Panc1 (cell line): ENCODE results near the gene TRNP1. TPM values are rescaled to one million over a fixed set of nuclear protein-coding genes. Genes with fewer than 3 reads are reported as not detected.

Experiments
- ATAC-seq: fragments of 200-7000 bp; cut with Tn5 transposase; 2 replicates; pipeline ENCODE4 v1.9.1; 2020; ENCODE audit warnings: mild to moderate bottlenecking, moderate library complexity
- BruUV-seq: library from RNA; stranded (reverse); fragments of 400-500 nt; replicated peaks from 2 replicates; lab custom pipeline; 2021; lab: Mats Ljungman, UMichigan
- CTCF ChIA-PET: fragments of 300-600 bp; sonication (Branson Sonifier 250); formaldehyde crosslinking; loops from one replicate; lab custom pipeline; 2022; ENCODE audit warnings: antibody characterized with exemption; lab: Charles Lee
- POLR2A ChIA-PET: fragments of 300-600 bp; sonication (Branson Sonifier 250); formaldehyde crosslinking; loops from one replicate; lab custom pipeline; 2022; ENCODE audit warnings: antibody characterized with exemption; lab: Charles Lee
- DNase-seq: peaks from one replicate; pipeline ENCODE4 v3.0.0-alpha.2; 2010; ENCODE audit warnings: low read depth, low spot score
- H3K27ac ChIP-seq: 2 replicates; pipeline ENCODE4 v1.5.1; 2011; ENCODE audit warnings: mild to moderate bottlenecking, low read length, inconsistent platforms
- H3K27me3 ChIP-seq: fragments of 200-500 bp; sonication (Bioruptor generic); 2 replicates; pipeline ENCODE4 v1.6.0; 2014; ENCODE audit warnings: low read length, inconsistent platforms; ENCODE audit not compliant: control insufficient read depth, insufficient read depth
- H3K36me3 ChIP-seq: fragments of 200-500 bp; sonication (Bioruptor generic); 2 replicates; pipeline ENCODE4 v1.5.1; 2014; ENCODE audit warnings: inconsistent platforms, mild to moderate bottlenecking, low read length, moderate library complexity; ENCODE audit not compliant: control insufficient read depth, insufficient read depth
- H3K4me1 ChIP-seq: 2 replicates; pipeline ENCODE4 v1.5.1; 2011; ENCODE audit warnings: inconsistent platforms, mild to moderate bottlenecking, low read length, moderate library complexity; ENCODE audit not compliant: control insufficient read depth, insufficient read depth
- H3K4me3 ChIP-seq, 2 experiments: 2 replicates each; pipeline ENCODE4 v1.5.1; 2011 to 2012; ENCODE audit warnings: low read depth in 2 of 2, low read length in 2 of 2, mild to moderate bottlenecking in 2 of 2, inconsistent platforms in 1 of 2, moderate library complexity in 1 of 2
- H3K9me3 ChIP-seq: fragments of 200-500 bp; sonication (Bioruptor generic); 2 replicates; pipeline ENCODE4 v1.5.1; 2014; ENCODE audit warnings: low read depth, mild to moderate bottlenecking, inconsistent platforms, low read length, moderate library complexity; ENCODE audit not compliant: control insufficient read depth, insufficient read depth
- POLR2AphosphoS5 ChIP-seq: IDR thresholded peaks from 2 replicates; pipeline ENCODE4 v1.6.1; 2012; ENCODE audit warnings: mild to moderate bottlenecking, low read depth, low read length, moderate library complexity
- SIN3A ChIP-seq: IDR thresholded peaks from 2 replicates; pipeline ENCODE4 v1.6.1; 2012; ENCODE audit warnings: low read depth, mild to moderate bottlenecking, low read length, moderate library complexity, borderline replicate concordance; ENCODE audit not compliant: insufficient read depth
- TCF7L2 ChIP-seq: IDR thresholded peaks from 2 replicates; pipeline ENCODE4 v1.6.1; 2011; ENCODE audit warnings: mild to moderate bottlenecking, low read depth, low read length, inconsistent platforms
- in situ Hi-C: cut with HindIII; loops from 2 replicates; pipeline ENCODE4 v1.10.0; 2016; ENCODE audit warnings: low sequenced_read_pairs, low pct_unique_long_range_greater_than_20kb
- intact Hi-C: fragments of 100-400 bp; cut with micrococcal nuclease; formaldehyde crosslinking; loops from one replicate; pipeline ENCODE4 v1.10.0; 2022; ENCODE audit not compliant: unreplicated experiment
- total RNA-seq: library from RNA; stranded (reverse); gene quantifications from one replicate; pipeline ENCODE4 v1.2.1, GENCODE V29; 2021; ENCODE audit not compliant: unreplicated experiment
- TF ChIP-seq, protein P1 (sequence below): fragments of 450-650 bp; IDR thresholded peaks from 2 replicates; pipeline ENCODE4 v1.5.1; 2017; ENCODE audit warnings: mild to moderate bottlenecking
- TF ChIP-seq, protein P2 (sequence below), 2 experiments: IDR thresholded peaks; 2 replicates each; pipeline ENCODE4 v1.6.1; 2011 to 2012; ENCODE audit warnings: low read depth in 2 of 2, control low read depth in 1 of 2, low read length in 1 of 2, mild to moderate bottlenecking in 1 of 2, moderate library complexity in 1 of 2; ENCODE audit not compliant: insufficient read depth in 1 of 2

Gene TRNP1
- total RNA-seq, 1 experiment from 2014 or later: 81.2 TPM

DNA sequence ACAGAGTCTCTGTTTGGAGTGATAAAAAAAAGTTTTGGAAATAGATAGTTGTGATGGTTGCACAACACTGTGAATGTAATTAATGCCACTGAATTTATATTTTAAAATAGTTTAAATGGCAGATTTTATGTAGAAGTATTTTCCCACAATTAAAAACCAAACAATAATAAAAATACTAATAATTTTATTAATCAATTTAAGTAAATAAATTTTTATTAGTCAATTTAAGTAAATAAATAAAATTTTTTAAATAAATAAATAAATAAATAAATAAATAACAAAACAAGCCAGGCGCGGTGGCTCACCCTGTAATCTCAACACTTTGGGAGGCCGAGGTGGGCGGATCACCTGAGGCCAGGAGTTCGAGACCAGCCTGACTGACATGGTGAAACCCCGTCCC lies 28.3 kb upstream of the TRNP1 start:
- in situ Hi-C loops (no loop called here), intact Hi-C loops (no loop called here)
- BruUV-seq: no TSS peak
- no peaks in the 10 kb centered on the region for H3K27me3 ChIP-seq
- TF ChIP-seq, protein P1, sequence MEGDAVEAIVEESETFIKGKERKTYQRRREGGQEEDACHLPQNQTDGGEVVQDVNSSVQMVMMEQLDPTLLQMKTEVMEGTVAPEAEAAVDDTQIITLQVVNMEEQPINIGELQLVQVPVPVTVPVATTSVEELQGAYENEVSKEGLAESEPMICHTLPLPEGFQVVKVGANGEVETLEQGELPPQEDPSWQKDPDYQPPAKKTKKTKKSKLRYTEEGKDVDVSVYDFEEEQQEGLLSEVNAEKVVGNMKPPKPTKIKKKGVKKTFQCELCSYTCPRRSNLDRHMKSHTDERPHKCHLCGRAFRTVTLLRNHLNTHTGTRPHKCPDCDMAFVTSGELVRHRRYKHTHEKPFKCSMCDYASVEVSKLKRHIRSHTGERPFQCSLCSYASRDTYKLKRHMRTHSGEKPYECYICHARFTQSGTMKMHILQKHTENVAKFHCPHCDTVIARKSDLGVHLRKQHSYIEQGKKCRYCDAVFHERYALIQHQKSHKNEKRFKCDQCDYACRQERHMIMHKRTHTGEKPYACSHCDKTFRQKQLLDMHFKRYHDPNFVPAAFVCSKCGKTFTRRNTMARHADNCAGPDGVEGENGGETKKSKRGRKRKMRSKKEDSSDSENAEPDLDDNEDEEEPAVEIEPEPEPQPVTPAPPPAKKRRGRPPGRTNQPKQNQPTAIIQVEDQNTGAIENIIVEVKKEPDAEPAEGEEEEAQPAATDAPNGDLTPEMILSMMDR: no peak
- TF ChIP-seq SIN3A (no peak), POLR2AphosphoS5 (no peak), TCF7L2 (no peak)
- TF ChIP-seq, protein P2, sequence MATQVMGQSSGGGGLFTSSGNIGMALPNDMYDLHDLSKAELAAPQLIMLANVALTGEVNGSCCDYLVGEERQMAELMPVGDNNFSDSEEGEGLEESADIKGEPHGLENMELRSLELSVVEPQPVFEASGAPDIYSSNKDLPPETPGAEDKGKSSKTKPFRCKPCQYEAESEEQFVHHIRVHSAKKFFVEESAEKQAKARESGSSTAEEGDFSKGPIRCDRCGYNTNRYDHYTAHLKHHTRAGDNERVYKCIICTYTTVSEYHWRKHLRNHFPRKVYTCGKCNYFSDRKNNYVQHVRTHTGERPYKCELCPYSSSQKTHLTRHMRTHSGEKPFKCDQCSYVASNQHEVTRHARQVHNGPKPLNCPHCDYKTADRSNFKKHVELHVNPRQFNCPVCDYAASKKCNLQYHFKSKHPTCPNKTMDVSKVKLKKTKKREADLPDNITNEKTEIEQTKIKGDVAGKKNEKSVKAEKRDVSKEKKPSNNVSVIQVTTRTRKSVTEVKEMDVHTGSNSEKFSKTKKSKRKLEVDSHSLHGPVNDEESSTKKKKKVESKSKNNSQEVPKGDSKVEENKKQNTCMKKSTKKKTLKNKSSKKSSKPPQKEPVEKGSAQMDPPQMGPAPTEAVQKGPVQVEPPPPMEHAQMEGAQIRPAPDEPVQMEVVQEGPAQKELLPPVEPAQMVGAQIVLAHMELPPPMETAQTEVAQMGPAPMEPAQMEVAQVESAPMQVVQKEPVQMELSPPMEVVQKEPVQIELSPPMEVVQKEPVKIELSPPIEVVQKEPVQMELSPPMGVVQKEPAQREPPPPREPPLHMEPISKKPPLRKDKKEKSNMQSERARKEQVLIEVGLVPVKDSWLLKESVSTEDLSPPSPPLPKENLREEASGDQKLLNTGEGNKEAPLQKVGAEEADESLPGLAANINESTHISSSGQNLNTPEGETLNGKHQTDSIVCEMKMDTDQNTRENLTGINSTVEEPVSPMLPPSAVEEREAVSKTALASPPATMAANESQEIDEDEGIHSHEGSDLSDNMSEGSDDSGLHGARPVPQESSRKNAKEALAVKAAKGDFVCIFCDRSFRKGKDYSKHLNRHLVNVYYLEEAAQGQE (IDR thresholded peaks at IDR 0.05; ENCODE audit: insufficient read depth in 1 of 2, low read depth in 2 of 2, low read length in 1 of 2): no peak
- CTCF ChIA-PET: no interaction called here
- no peaks in the 10 kb centered on the region for H3K9me3 ChIP-seq
- ATAC-seq (no peak), DNase-seq (no peak)
- no peak overlapping the region for H3K27ac ChIP-seq
- H3K36me3 ChIP-seq: no peaks in the 10 kb centered on the region; the same call in 1 of the 2 replicates
- no peak overlapping the region for H3K4me3 ChIP-seq
- POLR2A ChIA-PET: no interaction called here
- peaks cover 14% of the 10 kb centered on the region for H3K4me1 ChIP-seq

GRCh38 chr1:26965628-26966027 lies 27.9 kb upstream of the TRNP1 start:
- in situ Hi-C loops: no loop called here
- Histone ChIP-seq H3K4me3 (no peak overlapping the region), H3K27me3 (no peaks in the 10 kb centered on the region), H3K4me1 (peaks cover 12% of the 10 kb centered on the region), H3K36me3 (no peaks in the 10 kb centered on the region), H3K9me3 (no peaks in the 10 kb centered on the region), H3K27ac (no peak overlapping the region)
- TF ChIP-seq POLR2AphosphoS5 (no peak), SIN3A (no peak), TCF7L2 (no peak)
- TF ChIP-seq, protein P1: no peak
- TF ChIP-seq, protein P2 (IDR thresholded peaks at IDR 0.05; ENCODE audit: insufficient read depth in 1 of 2, low read depth in 2 of 2, low read length in 1 of 2): no peak
- intact Hi-C loops: no loop called here
- ChIA-PET CTCF (interaction anchor here (0.6 kb wide), 1 partner anchor 138 kb away, joined by 3 read pairs; no protein-coding TSS in a partner anchor), POLR2A (no interaction called here)
- DNase-seq: no peak
- no TSS peak for BruUV-seq
- ATAC-seq: no peak
